Keratinocyte (primary cell): ENCODE results near the gene SEMA4G.

Experiments
- EZH2 ChIP-seq: IDR thresholded peaks from one replicate; pipeline ENCODE4 v1.6.1; 2012; ENCODE audit warnings: inconsistent platforms, mild to moderate bottlenecking, low read length, moderate library complexity
- TF ChIP-seq, protein P1 (sequence below), 3 experiments: IDR thresholded peaks in 1 of 3; conservative IDR thresholded peaks in 1 of 3; optimal IDR thresholded peaks in 1 of 3; 2 replicates in 2 of 3; 3 replicates in 1 of 3; pipeline versions ENCODE3 to v1.5.1; 2011; ENCODE audit warnings: low read length in 3 of 3, mild to moderate bottlenecking in 3 of 3, moderate library complexity in 2 of 3, control low read depth in 1 of 3, inconsistent platforms in 1 of 3; ENCODE audit not compliant: insufficient read depth in 2 of 3; ENCODE audit errors: extremely low read depth in 1 of 3

DNA sequence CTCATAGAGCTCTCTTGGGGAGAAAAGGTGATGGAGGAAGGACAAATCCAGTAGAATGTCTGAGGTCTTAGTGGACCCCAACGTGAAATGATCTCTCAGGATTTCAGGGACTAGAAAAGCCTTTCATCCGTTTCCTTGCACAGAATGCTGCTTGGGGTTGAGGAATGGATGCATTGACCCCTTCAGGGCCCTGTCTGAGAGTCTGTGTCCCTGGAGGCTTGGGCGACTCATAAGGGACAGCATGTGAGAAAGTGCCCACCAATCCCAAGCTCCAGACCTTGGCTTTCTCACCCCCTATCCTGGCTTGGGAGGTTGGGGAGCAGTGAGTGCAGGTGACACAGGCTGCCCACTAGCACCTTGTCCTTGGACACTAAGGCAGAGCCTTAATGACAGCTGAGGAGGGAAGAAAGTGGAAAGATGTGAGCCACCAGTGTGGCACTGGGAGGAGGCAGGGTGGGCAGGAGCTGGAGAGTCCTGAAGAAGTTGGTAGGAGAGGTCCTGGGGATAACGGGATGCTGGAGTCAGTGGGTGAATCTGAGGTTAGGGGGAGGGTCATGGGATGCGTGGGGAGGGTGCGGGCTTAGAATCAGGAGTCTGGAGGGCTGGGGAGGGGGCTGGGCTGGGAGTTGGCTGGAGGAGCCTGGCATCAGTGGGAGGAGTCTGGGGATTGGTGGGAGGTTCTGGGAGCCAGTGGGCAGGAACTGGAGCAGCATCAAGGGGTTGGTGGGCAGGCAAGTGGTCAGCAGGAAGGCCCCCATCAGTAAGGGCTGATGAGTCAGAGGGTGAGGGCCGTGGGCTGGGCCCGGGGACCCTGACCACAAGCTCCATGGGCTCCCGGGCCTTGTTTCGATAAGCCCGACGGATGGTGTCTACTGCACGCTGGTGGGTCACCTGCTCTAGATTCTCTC, 38.9 kb downstream of the SEMA4G start:
- TF ChIP-seq, protein P1, sequence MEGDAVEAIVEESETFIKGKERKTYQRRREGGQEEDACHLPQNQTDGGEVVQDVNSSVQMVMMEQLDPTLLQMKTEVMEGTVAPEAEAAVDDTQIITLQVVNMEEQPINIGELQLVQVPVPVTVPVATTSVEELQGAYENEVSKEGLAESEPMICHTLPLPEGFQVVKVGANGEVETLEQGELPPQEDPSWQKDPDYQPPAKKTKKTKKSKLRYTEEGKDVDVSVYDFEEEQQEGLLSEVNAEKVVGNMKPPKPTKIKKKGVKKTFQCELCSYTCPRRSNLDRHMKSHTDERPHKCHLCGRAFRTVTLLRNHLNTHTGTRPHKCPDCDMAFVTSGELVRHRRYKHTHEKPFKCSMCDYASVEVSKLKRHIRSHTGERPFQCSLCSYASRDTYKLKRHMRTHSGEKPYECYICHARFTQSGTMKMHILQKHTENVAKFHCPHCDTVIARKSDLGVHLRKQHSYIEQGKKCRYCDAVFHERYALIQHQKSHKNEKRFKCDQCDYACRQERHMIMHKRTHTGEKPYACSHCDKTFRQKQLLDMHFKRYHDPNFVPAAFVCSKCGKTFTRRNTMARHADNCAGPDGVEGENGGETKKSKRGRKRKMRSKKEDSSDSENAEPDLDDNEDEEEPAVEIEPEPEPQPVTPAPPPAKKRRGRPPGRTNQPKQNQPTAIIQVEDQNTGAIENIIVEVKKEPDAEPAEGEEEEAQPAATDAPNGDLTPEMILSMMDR (optimal IDR thresholded peaks at IDR 0.05 in 1 of 3, IDR thresholded peaks at IDR 0.05 in 1 of 3, conservative IDR thresholded peaks at IDR 0.05 in 1 of 3; ENCODE audit: extremely low read depth in 1 of 3, insufficient read depth in 2 of 3, low read length in 3 of 3): no peak
- TF ChIP-seq EZH2: no peak
